K562 (cell line): ENCODE data around the gene PSME4. TPM values are rescaled to one million over a fixed set of nuclear protein-coding genes. Genes with fewer than 3 reads are reported as not detected.

Experiments
- ATAC-seq: fragments of 200-7000 bp; cut with Tn5 transposase; 3 replicates; pipeline ENCODE4 v1.9.1; 2020; ENCODE audit warnings: moderate library complexity
- BruUV-seq: library from RNA; stranded (reverse); fragments of 400-500 nt; replicated peaks from 2 replicates; lab custom pipeline; 2021; lab: Mats Ljungman, UMichigan
- CTCF ChIA-PET: fragments of 300-600 bp; formaldehyde crosslinking; extraction: SDS; loops from one replicate; lab custom pipeline; 2021; ENCODE audit warnings: low intra/inter-chr PET ratio; lab: Yijun Ruan, JAX
- POLR2A ChIA-PET: fragments of 300-600, 350-650 bp; sonication (Branson Sonifier 250); formaldehyde crosslinking; extraction: SDS; loops from one replicate; lab custom pipeline; 2021; ENCODE audit warnings: antibody characterized with exemption, inconsistent platforms; lab: Yijun Ruan, JAX
- DNase-seq, 4 experiments: peaks; one replicate each; pipeline versions ENCODE4 v3.0.0 to v3.0.0-alpha.2; 2011 to 2018; ENCODE audit warnings: low spot score in 3 of 4, mixed read lengths in 3 of 4; ENCODE audit errors: extremely low read depth in 1 of 4
- FAIRE-seq: peaks from 2 replicates; lab custom pipeline; 2011; peaks lifted over from hg19 to GRCh38; lab: Jason Lieb, UNC
- H2AFZ ChIP-seq: 2 replicates; pipeline ENCODE4 v1.6.0; 2011; ENCODE audit warnings: low read depth, low read length, control low read depth, inconsistent platforms
- H3K27ac ChIP-seq: fragments of 200-600 bp; 3 replicates; pipeline ENCODE4 v1.8.0; 2011; ENCODE audit warnings: low read depth, mild to moderate bottlenecking, control low read depth, inconsistent platforms, low read length, moderate library complexity, mixed read lengths; ENCODE audit errors: extremely low read depth
- H3K27me3 ChIP-seq, 2 experiments: fragments of 300-600 bp in 1 of 2; 2 replicates in 1 of 2; 3 replicates in 1 of 2; pipeline versions ENCODE4 v1.6.0 to v1.8.0; 2011; ENCODE audit warnings: inconsistent platforms in 2 of 2, low read length in 2 of 2, mild to moderate bottlenecking in 1 of 2, mixed read lengths in 1 of 2, moderate library complexity in 1 of 2; ENCODE audit not compliant: control insufficient read depth in 2 of 2, insufficient read depth in 2 of 2
- H3K36me3 ChIP-seq: fragments of 300-600 bp; 3 replicates; pipeline ENCODE4 v1.8.0; 2011; ENCODE audit warnings: mild to moderate bottlenecking, low read length, inconsistent platforms; ENCODE audit not compliant: control insufficient read depth, insufficient read depth
- H3K4me1 ChIP-seq, 2 experiments: fragments of 200-600 bp in 1 of 2; replicated peaks in 1 of 2; 2 replicates in 1 of 2; 3 replicates in 1 of 2; pipeline versions ENCODE4 v1.5.1 to v1.8.0; 2011; ENCODE audit warnings: inconsistent platforms in 2 of 2, low read length in 2 of 2, mild to moderate bottlenecking in 1 of 2, mixed read lengths in 1 of 2, moderate library complexity in 1 of 2; ENCODE audit not compliant: control insufficient read depth in 2 of 2, insufficient read depth in 2 of 2
- H3K4me2 ChIP-seq: 2 replicates; pipeline ENCODE4 v1.6.1; 2011; ENCODE audit warnings: low read length, control low read depth, inconsistent platforms, mixed read lengths; ENCODE audit not compliant: insufficient read depth
- H3K4me3 ChIP-seq: fragments of 200-600 bp; sonication (generic), shearing (Covaris generic); 2 replicates; pipeline ENCODE4 v1.5.1; 2016; ENCODE audit warnings: control low read depth, inconsistent platforms
- H3K79me2 ChIP-seq: fragments of 200-600 bp; 3 replicates; pipeline ENCODE4 v1.8.0; 2011; ENCODE audit warnings: low read length, inconsistent platforms; ENCODE audit not compliant: control insufficient read depth, insufficient read depth
- H3K9ac ChIP-seq, 2 experiments: 2 replicates each; pipeline versions ENCODE4 v1.6.0 to v1.6.1; 2011; ENCODE audit warnings: low read depth in 2 of 2, low read length in 2 of 2, control low read depth in 1 of 2, inconsistent platforms in 1 of 2, mild to moderate bottlenecking in 1 of 2, mixed read lengths in 1 of 2; ENCODE audit not compliant: insufficient read depth in 1 of 2
- H3K9me1 ChIP-seq: one replicate; pipeline ENCODE4 v1.6.0; 2011; ENCODE audit warnings: inconsistent platforms, mild to moderate bottlenecking, low read length, moderate library complexity; ENCODE audit not compliant: control insufficient read depth, insufficient read depth
- H3K9me3 ChIP-seq: replicated peaks from 2 replicates; pipeline ENCODE4 v1.5.1; 2011; ENCODE audit warnings: low read depth, low read length, inconsistent platforms; ENCODE audit not compliant: control insufficient read depth, insufficient read depth
- H4K20me1 ChIP-seq: replicated peaks from 2 replicates; pipeline ENCODE4 v1.6.1; 2011; ENCODE audit warnings: low read length, inconsistent platforms, mixed read lengths; ENCODE audit not compliant: control insufficient read depth, insufficient read depth
- CREB3 ChIP-seq: fragments of 450-650 bp; conservative IDR thresholded peaks from 2 replicates; pipeline ENCODE4 v1.6.1; 2016; ENCODE audit warnings: missing genetic modification characterization, low read depth, mild to moderate bottlenecking, missing compliant biosample characterization, moderate library complexity
- RBBP5 ChIP-seq: fragments of 200-600 bp; sonication (generic); IDR thresholded peaks from 2 replicates; pipeline ENCODE4 v1.6.1; 2012; ENCODE audit warnings: borderline replicate concordance, mild to moderate bottlenecking, low read length, control low read depth, inconsistent platforms; ENCODE audit not compliant: insufficient read depth, poor library complexity, severe bottlenecking
- ZNF384 ChIP-seq: IDR thresholded peaks from 2 replicates; pipeline ENCODE4 v1.6.1; 2012; ENCODE audit warnings: low read depth, low read length, improper control_type of control experiment
- ZNF707 ChIP-seq: fragments of 250-450 bp; sonication (Bioruptor Pico); conservative IDR thresholded peaks from 2 replicates; pipeline ENCODE4 v1.8.0; 2022; ENCODE audit warnings: inconsistent platforms, mild to moderate bottlenecking, moderate library complexity
- ZSCAN32 ChIP-seq: fragments of 450-650 bp; formaldehyde crosslinking; IDR thresholded peaks from 2 replicates; pipeline ENCODE4 v1.4.0; 2020; ENCODE audit warnings: mild to moderate bottlenecking, moderate library complexity
- WGBS: fragments of 100-300 bp; shearing (Covaris generic); methylation state at CpG from one replicate; pipeline ENCODE4 v1.1.6; 2016; ENCODE audit warnings: low coverage, mixed read lengths; ENCODE audit not compliant: insufficient coverage; ENCODE audit errors: missing lambda C conversion rate; 5-methylcytosine and 5-hydroxymethylcytosine counted together
- in situ Hi-C: fragments of 300-500 bp; cut with MboI; formaldehyde crosslinking; loops from 4 replicates; pipeline ENCODE4 v1.15.0; 2018; ENCODE audit warnings: inconsistent platforms, mixed read lengths
- intact Hi-C: fragments of 100-400 bp; cut with micrococcal nuclease; formaldehyde crosslinking; loops from 2 replicates; pipeline ENCODE4 v1.14.2; 2022
- polyA plus RNA-seq, 8 experiments: library from polyadenylated mRNA; depleted of rRNA in 4 of 8; stranded (reverse) in 5 of 8; unstranded in 3 of 8; fragments of >200 nt; fragmentation: Nextera tagmentation in 2 of 8; fragmentation: Illumina TruSeq in 1 of 8; extraction: Ambion mirVana in 2 of 8; extraction: Trizol in 1 of 8; gene quantifications; 2 replicates each; pipeline versions ENCODE4 v1.2.1 to v1.2.3, GENCODE V29; 2011 to 2014; ENCODE audit warnings: inconsistent platforms in 1 of 8, missing spikeins in 1 of 8
- total RNA-seq, 7 experiments: library from RNA; depleted of rRNA in 6 of 7; stranded (reverse); fragments of >200 nt in 6 of 7; fragmentation: Illumina TruSeq in 2 of 7; extraction: Trizol in 2 of 7; gene quantifications; 2 replicates each; pipeline versions ENCODE4 v1.2.1 to v1.2.3, GENCODE V29; 2011 to 2021; ENCODE audit warnings: low replicate concordance in 1 of 7

Gene PSME4
- total and polyA plus RNA-seq, 9 of the 15 experiments (the other 6 are each of a cell fraction or from before 2014, with no cell fraction given) = 24.3 to 77.8 (median 40.5) TPM

GRCh38 chr2:53905396-53905795 lies 65.4 kb downstream of the PSME4 start:
- H3K9me1 ChIP-seq = no peaks in the 10 kb centered on the region
- intact Hi-C loops = no loop called here
- no peaks in the 10 kb centered on the region for H4K20me1 ChIP-seq
- no peaks in the 10 kb centered on the region for H3K9me3 ChIP-seq
- no peak overlapping the region for H3K9ac ChIP-seq
- no TSS peak for BruUV-seq
- H3K27ac ChIP-seq = no peak overlapping the region
- TF ChIP-seq ZNF384 (no peak), CREB3 (tag) (no peak), RBBP5 (no peak), ZSCAN32 (CRISPR knock-in tag) (no peak), ZNF707 (no peak)
- TF ChIP-seq, all 486 proteins: peak for 0
- no peaks in the 10 kb centered on the region for H3K79me2 ChIP-seq
- 95% methylated on average over 9 of the region's 9 CpGs for WGBS
- DNase-seq (no peak), FAIRE-seq (no peak), ATAC-seq (no peak)
- no peak overlapping the region for H3K4me2 ChIP-seq
- peaks cover 90% of the 10 kb centered on the region for H3K36me3 ChIP-seq
- H3K27me3 ChIP-seq = no peaks in the 10 kb centered on the region
- ChIA-PET POLR2A (interaction anchor here (0.9 kb wide), 1 partner anchor 137 kb away, joined by 6 read pairs; no protein-coding TSS in a partner anchor), CTCF (no interaction called here)
- H2AFZ ChIP-seq = no peak overlapping the region
- in situ Hi-C loops = no loop called here
- no peak overlapping the region for H3K4me3 ChIP-seq
- H3K4me1 ChIP-seq = no peaks in the 10 kb centered on the region
